Vagina (tissue), 2 donors: ENCODE measurements around the gene POLK. TPM values are rescaled to one million over a fixed set of nuclear protein-coding genes. Genes with fewer than 3 reads are reported as not detected.

ENCODE experiments used
- DNase-seq, 2 donors: peaks; one replicate each; pipeline ENCODE4 v3.0.0-alpha.2; 2017; ENCODE audit errors: extremely low spot score in 2 of 2
- H3K27ac ChIP-seq: fragments of 200-600 bp; sonication (generic); one replicate; pipeline ENCODE4 v1.5.1; 2019
- H3K27me3 ChIP-seq: fragments of 200-600 bp; sonication (generic); one replicate; pipeline ENCODE4 v1.5.1; 2019
- H3K36me3 ChIP-seq, 2 donors: fragments of 200-600 bp; sonication (generic); one replicate each; pipeline ENCODE4 v1.5.1; 2017 to 2019
- H3K4me1 ChIP-seq: fragments of 200-600 bp; sonication (generic); one replicate; pipeline ENCODE4 v1.5.1; 2019
- H3K4me3 ChIP-seq, 2 donors: fragments of 200-600 bp; sonication (generic); 1 replicate in 1 of 2; 2 replicates in 1 of 2; pipeline ENCODE4 v1.5.1; 2016 to 2019
- H3K9me3 ChIP-seq: fragments of 200-600 bp; sonication (generic); one replicate; pipeline ENCODE4 v1.5.1; 2019
- POLR2A ChIP-seq, 2 donors: fragments of 450-650 bp; IDR thresholded peaks; one replicate each; pipeline ENCODE4 v1.6.1; 2017; ENCODE audit warnings: antibody characterized with exemption in 2 of 2, mild to moderate bottlenecking in 2 of 2, moderate library complexity in 2 of 2
- POLR2AphosphoS5 ChIP-seq, 2 donors: sonication (generic); formaldehyde crosslinking; IDR thresholded peaks; one replicate each; pipeline ENCODE4 v1.9.0; 2017; ENCODE audit warnings: antibody characterized with exemption in 2 of 2, mild to moderate bottlenecking in 2 of 2, low read depth in 1 of 2; ENCODE audit not compliant: insufficient read depth in 1 of 2
- intact Hi-C: fragments of 100-400 bp; cut with DNase I; formaldehyde crosslinking; loops from one replicate; pipeline ENCODE4 v1.15.1; 2023
- total RNA-seq: library from RNA; depleted of rRNA; stranded (reverse); fragments of >200 nt; gene quantifications from one replicate; pipeline ENCODE4 v1.2.3, GENCODE V29; 2016
- TF ChIP-seq, protein P1 (sequence below), 3 experiments: fragments of 450-650 bp in 2 of 3; fragments of 200-600 bp in 1 of 3; sonication (generic) in 1 of 3; IDR thresholded peaks; one replicate each; pipeline ENCODE4 v1.5.1; 2017 to 2019; ENCODE audit warnings: antibody characterized with exemption in 3 of 3, mild to moderate bottlenecking in 2 of 3, moderate library complexity in 2 of 3

POLK gene
- total RNA-seq, 1 donor from 2014 or later: 31.4 TPM

DNA sequence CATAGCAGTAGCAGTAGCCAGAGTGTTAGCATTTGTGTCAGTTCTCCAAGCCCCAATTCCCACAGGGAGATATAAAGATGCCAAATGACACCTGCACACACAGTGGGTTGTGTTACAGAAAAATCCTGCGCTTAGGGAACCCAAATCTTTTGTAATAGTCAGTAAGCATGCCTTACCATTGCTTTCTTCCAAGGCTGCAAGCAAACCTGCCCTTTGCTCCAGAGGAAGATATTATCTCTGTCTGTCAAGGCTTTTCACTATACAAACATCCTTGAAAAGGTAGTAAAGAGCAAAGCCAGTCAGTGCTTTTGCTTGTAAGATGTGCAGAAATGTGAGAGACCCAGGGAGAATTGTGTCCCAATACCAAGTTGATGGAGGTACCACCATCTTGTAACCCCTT, 102.5 kb downstream of the POLK start:
- H3K36me3 ChIP-seq: no peaks in the 10 kb centered on the region
- DNase-seq: no peak
- intact Hi-C loops: no loop called here
- no peaks in the 10 kb centered on the region for H3K9me3 ChIP-seq
- TF ChIP-seq, protein P1, sequence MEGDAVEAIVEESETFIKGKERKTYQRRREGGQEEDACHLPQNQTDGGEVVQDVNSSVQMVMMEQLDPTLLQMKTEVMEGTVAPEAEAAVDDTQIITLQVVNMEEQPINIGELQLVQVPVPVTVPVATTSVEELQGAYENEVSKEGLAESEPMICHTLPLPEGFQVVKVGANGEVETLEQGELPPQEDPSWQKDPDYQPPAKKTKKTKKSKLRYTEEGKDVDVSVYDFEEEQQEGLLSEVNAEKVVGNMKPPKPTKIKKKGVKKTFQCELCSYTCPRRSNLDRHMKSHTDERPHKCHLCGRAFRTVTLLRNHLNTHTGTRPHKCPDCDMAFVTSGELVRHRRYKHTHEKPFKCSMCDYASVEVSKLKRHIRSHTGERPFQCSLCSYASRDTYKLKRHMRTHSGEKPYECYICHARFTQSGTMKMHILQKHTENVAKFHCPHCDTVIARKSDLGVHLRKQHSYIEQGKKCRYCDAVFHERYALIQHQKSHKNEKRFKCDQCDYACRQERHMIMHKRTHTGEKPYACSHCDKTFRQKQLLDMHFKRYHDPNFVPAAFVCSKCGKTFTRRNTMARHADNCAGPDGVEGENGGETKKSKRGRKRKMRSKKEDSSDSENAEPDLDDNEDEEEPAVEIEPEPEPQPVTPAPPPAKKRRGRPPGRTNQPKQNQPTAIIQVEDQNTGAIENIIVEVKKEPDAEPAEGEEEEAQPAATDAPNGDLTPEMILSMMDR (IDR thresholded peaks at IDR 0.05): no peak
- no peak for TF ChIP-seq POLR2A (IDR thresholded peaks at IDR 0.05)
- TF ChIP-seq POLR2AphosphoS5 (IDR thresholded peaks at IDR 0.05; ENCODE audit: insufficient read depth in 1 of 2, low read depth in 1 of 2): no peak
- H3K27ac ChIP-seq: no peak overlapping the region
- H3K4me3 ChIP-seq: no peak overlapping the region
- H3K27me3 ChIP-seq: no peaks in the 10 kb centered on the region
- H3K4me1 ChIP-seq: peaks cover 20% of the 10 kb centered on the region

DNA sequence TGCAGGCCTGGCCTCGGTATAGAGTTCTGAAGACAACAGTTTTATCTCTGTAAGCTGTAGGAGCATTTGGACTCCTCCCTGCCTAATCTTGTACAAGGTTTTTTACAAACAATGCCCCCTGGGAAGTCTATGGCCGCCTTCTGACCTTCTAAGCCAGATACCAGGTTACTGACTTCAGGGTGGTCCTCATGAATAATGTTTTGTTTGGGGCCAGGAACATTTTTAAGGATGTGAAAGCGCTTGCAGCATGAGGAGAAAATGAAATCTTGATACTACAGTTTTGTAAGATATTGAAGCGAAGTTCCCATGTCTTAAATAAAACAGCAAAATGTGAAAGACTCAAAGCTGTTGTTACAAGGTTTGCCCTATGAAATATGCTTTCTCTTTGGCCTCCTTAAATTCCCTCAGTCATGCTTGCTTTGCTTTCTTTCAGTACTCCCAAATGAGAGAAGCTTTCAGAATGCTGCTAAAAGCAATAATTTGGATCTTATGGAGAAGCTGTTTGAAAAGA, 104.7 kb downstream of the POLK start:
- intact Hi-C loops: no loop called here
- Histone ChIP-seq H3K27ac (no peak overlapping the region), H3K4me3 (no peak overlapping the region), H3K27me3 (no peaks in the 10 kb centered on the region), H3K9me3 (no peaks in the 10 kb centered on the region), H3K36me3 (no peaks in the 10 kb centered on the region), H3K4me1 (peaks cover 26% of the 10 kb centered on the region)
- TF ChIP-seq POLR2AphosphoS5 (IDR thresholded peaks at IDR 0.05; ENCODE audit: insufficient read depth in 1 of 2, low read depth in 1 of 2) (no peak), POLR2A (IDR thresholded peaks at IDR 0.05) (no peak)
- TF ChIP-seq, protein P1 (IDR thresholded peaks at IDR 0.05): no peak
- DNase-seq: no peak

DNA sequence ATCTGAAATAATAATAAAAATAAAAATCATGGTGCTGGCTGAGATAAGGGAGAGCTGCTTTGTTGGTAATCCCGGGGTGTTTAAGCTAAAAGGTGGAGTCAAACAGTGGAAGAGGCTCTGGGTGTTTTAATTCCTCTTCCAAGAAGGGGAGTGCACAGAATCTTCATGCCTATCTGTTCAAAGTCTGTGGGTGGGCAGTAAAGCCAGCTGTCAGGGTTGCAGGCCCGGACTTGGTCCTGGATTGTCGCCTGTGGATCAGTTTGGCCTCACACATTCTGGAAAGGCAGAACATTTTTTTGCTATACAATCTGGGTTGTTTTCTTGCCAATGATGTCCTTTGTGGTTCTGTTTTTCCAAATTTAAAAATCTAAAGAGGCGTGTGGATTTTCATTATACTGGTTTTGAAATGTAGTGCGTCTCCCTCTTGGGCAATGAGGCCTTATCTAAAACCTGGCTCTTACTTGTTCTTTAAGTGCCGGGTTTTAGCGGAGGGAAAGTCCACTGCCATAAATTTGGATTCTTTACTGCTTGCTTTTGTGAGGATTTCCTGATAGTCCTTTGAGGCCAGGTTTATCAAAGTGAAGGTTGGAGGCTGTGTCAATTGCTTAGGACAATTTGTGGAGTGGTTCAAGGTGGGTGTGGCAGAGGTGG, 105.4 kb downstream of the POLK start:
- Histone ChIP-seq H3K27me3 (no peaks in the 10 kb centered on the region), H3K36me3 (no peaks in the 10 kb centered on the region), H3K27ac (no peak overlapping the region), H3K4me3 (no peak overlapping the region), H3K4me1 (peaks cover 21% of the 10 kb centered on the region), H3K9me3 (no peaks in the 10 kb centered on the region)
- DNase-seq: no peak
- TF ChIP-seq POLR2A (IDR thresholded peaks at IDR 0.05): no peak
- TF ChIP-seq, protein P1 (IDR thresholded peaks at IDR 0.05): no peak
- TF ChIP-seq POLR2AphosphoS5 (IDR thresholded peaks at IDR 0.05; ENCODE audit: insufficient read depth in 1 of 2, low read depth in 1 of 2): no peak
- intact Hi-C loops: no loop called here

GRCh38 chr5:75617736-75618352, 106.2 kb downstream of the POLK start:
- no peak for DNase-seq
- Histone ChIP-seq H3K4me1 (peaks cover 22% of the 10 kb centered on the region), H3K27ac (no peak overlapping the region), H3K36me3 (no peaks in the 10 kb centered on the region), H3K4me3 (no peak overlapping the region), H3K27me3 (no peaks in the 10 kb centered on the region), H3K9me3 (no peaks in the 10 kb centered on the region)
- intact Hi-C loops: no loop called here
- TF ChIP-seq POLR2AphosphoS5 (IDR thresholded peaks at IDR 0.05; ENCODE audit: insufficient read depth in 1 of 2, low read depth in 1 of 2): no peak
- TF ChIP-seq, protein P1 (IDR thresholded peaks at IDR 0.05): no peak
- no peak for TF ChIP-seq POLR2A (IDR thresholded peaks at IDR 0.05)
